Mononuclear cell (primary cell): ENCODE data around the gene KL. TPM values are rescaled to one million over a fixed set of nuclear protein-coding genes. Genes with fewer than 3 reads are reported as not detected.

ENCODE experiments used
- H3K27me3 ChIP-seq: 2 replicates; pipeline ENCODE4 v1.6.0; 2011; ENCODE audit warnings: low read length, control low read depth; ENCODE audit not compliant: insufficient read depth
- H3K4me1 ChIP-seq: 2 replicates; pipeline ENCODE4 v1.5.1; 2011; ENCODE audit warnings: mild to moderate bottlenecking, low read length, control low read depth; ENCODE audit not compliant: insufficient read depth
- H3K4me3 ChIP-seq: 2 replicates; pipeline ENCODE4 v1.5.1; 2011; ENCODE audit warnings: mild to moderate bottlenecking, low read length, moderate library complexity
- H3K9me3 ChIP-seq: 2 replicates; pipeline ENCODE4 v1.5.1; 2011; ENCODE audit warnings: low read depth, mild to moderate bottlenecking, control low read depth, low read length
- total RNA-seq: library from RNA; depleted of rRNA; stranded (reverse); fragments of >200 nt; gene quantifications from one replicate; pipeline ENCODE4 v1.2.3, GENCODE V29; 2012

The KL gene
- total RNA-seq, 1 donor: 0.10 TPM

DNA sequence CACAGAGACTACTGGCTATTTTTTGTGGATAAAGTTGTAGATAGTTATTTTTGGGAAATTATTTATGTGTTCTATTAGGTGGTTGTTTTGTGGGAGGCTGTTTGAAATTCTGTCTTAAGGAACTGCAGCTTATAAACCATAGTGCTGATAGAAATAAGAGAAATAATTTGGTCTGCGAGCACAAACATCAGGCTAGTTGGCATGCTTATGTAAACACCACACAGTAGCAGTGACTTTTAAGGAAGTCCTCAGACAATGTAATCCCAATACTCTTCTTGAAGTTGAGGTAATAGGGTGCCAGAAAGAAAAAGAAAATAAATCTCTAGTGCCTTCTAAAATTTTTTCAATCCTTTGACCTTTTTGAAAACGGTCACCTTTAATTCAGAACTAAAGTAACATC is 23.9 kb downstream of the KL start:
- Histone ChIP-seq H3K4me1 (peaks cover 4% of the 10 kb centered on the region), H3K9me3 (no peaks in the 10 kb centered on the region), H3K27me3 (no peaks in the 10 kb centered on the region), H3K4me3 (no peak overlapping the region)

DNA sequence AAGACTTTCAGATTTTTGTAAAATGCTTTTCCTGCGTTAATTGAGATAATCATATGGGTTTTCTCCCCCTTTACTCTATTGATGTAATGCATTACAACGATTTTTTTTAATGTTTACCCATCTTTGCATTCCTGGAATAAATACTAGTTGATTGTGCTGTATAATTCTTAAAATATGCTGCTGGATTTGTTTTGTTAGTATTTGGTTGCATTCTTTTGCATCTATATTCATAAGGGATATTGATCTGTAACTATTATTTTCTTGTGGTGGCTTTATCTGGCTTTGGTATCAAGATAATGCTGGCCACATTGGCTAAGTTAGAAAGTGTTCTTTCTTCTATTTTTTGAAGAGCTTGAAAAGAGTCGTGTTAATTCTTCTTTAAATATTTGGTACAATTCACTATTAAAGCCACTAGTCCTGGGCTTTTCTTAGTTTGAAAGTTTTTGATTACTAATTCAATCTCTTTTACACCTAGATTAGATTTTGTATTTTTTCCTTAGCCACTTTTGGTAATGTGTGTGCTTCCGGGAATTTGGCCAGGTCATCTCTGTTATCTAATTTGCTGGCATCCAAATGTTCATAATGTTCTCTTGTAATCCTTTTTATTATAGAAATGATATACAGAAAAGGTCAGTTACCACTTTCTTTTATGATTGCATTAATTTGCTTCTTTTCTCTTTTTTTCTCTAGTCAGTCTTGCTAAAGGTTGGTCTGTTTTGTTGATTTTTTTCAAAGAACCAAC is 29.8 kb downstream of the KL start:
- Histone ChIP-seq H3K4me3 (no peak overlapping the region), H3K27me3 (peaks cover 3% of the 10 kb centered on the region), H3K9me3 (no peaks in the 10 kb centered on the region), H3K4me1 (no peaks in the 10 kb centered on the region)

DNA sequence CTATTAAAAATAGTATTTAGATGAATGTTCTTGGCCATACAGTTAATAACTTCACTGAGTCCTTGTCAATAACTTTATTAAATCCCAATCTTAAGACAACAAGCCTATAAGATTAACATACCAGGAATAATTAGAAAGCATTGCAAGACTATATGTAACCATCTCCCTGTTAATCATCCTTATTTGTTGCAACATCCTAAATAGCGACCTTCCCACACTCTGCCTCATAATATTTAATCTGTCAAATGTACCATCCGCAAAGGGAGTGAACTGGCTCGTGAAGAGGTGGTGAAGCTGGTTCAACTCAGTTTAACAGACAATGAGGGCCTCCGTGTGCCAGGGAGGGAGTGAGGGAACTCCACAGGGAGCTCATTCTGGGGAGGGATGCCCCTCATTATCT is 33.9 kb downstream of the KL start:
- H3K27me3 ChIP-seq: peaks cover 3% of the 10 kb centered on the region
- H3K4me3 ChIP-seq: no peak overlapping the region
- H3K4me1 ChIP-seq: no peaks in the 10 kb centered on the region
- no peaks in the 10 kb centered on the region for H3K9me3 ChIP-seq

DNA sequence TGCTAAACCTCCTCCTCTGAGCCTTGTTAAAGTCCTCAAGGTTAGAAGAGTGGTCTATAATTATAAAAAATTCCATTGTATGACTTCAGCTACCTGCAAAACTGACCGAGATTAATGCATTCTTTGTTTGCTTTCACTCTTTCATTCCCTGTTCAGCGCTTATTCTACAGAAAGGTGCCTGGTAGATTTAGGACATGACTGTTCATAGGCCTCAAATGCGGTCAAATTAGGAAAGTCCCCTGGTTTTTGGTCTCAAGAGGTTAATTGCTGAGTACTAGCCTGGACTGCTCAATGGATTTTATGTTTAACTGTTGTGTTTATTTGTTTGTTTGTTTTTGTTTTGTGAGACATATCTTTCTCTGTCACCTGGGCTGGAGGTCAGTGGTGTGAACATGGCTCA is 35.4 kb downstream of the KL start:
- Histone ChIP-seq H3K27me3 (peaks cover 3% of the 10 kb centered on the region), H3K4me3 (no peak overlapping the region), H3K9me3 (no peaks in the 10 kb centered on the region), H3K4me1 (no peaks in the 10 kb centered on the region)

DNA sequence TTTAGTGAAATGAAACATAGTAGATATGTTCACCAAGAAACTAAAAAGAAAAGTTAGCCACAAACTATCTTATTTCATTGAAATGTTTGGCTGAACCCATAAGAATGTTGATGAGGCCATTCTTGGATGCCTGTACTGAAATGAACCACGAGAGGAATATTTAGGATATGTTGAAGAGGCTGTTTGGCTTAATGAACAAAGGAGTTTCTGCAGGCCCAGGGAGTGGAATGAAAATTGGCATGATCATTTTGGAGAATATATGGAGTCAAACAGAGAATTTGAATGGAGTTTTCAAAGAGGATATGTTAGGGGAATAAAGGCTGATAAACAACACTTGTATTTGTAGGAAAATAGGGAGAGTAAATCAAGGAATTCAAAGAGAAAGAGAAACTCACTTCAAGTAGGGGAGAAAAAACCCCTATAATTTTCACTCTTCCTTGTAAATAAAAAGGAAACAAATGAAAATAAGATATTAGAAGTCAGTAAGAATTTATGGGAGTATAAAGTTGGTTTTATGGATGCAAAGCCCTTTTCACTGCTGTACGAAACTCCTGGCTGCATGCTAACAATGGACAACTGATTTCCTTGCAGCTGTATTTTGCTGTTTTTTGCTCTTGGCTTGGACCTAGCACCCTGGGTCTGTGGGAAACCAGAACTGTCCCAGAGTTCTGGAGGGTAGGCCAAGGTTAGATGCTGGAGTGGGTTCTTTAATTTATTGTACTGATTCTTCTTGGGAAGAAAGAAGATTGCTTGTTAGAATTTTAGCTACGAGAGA is 36.5 kb downstream of the KL start:
- H3K4me1 ChIP-seq: no peaks in the 10 kb centered on the region
- H3K27me3 ChIP-seq: peaks cover 3% of the 10 kb centered on the region
- H3K4me3 ChIP-seq: no peak overlapping the region
- no peaks in the 10 kb centered on the region for H3K9me3 ChIP-seq

DNA sequence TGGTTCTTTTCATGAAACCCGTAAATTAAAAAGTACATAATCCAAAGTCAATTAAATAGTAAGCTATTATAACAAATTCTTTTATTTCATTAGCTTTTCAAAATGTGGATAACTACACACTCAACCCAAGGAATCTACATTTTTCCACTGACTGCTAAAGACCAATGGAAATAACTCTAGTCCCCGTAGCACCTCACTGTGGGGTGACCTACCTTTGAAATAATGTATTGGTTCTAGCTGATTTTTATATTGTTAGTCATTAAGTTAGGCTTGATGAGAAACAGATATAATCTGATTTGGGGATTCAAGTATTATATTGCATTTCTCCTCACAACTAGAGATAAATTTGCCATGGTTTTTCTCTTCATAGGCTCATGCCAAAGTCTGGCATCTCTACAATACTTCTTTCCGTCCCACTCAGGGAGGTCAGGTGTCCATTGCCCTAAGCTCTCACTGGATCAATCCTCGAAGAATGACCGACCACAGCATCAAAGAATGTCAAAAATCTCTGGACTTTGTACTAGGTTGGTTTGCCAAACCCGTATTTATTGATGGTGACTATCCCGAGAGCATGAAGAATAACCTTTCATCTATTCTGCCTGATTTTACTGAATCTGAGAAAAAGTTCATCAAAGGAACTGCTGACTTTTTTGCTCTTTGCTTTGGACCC is 37.3 kb downstream of the KL start:
- H3K4me1 ChIP-seq: no peaks in the 10 kb centered on the region
- no peak overlapping the region for H3K4me3 ChIP-seq
- no peaks in the 10 kb centered on the region for H3K27me3 ChIP-seq
- H3K9me3 ChIP-seq: no peaks in the 10 kb centered on the region

DNA sequence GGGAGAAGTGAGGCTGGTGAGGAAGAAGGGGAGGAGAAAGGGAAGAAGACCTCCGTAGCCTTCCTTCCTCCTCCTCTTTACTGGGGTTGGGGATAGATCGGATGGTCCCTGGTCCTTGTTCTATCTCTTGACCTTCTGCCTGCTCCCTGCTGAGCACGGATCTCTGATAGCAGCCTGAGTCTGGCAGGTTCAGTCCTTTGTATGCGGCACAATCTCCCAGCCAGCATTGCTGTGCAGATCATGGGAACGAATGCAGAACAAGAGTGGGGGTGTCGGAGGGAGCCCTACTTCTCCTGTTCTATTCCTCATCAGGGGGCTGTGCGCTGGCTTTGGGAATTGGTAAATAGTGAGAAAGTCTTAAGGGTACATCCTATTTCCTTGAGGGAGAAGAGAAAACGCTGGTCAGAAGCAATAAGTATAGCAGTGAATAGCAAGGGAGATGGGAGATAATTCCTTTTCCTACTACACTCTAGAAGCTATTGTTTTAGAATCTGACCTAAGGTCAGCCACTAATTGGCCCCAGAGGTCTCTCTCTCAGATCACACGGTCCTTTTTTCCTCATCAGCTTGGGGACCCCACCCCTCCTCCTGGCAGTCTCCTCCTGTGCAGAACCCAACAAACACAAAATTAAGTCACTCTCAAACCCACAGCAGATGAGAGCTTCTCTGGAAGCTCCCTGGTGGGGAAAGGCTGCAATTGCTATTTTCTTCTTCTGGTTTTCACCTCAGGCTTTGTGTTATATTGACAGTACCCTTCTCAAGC is 41.0 kb downstream of the KL start:
- H3K4me3 ChIP-seq: no peak overlapping the region
- no peaks in the 10 kb centered on the region for H3K9me3 ChIP-seq
- no peaks in the 10 kb centered on the region for H3K4me1 ChIP-seq
- H3K27me3 ChIP-seq: no peaks in the 10 kb centered on the region

DNA sequence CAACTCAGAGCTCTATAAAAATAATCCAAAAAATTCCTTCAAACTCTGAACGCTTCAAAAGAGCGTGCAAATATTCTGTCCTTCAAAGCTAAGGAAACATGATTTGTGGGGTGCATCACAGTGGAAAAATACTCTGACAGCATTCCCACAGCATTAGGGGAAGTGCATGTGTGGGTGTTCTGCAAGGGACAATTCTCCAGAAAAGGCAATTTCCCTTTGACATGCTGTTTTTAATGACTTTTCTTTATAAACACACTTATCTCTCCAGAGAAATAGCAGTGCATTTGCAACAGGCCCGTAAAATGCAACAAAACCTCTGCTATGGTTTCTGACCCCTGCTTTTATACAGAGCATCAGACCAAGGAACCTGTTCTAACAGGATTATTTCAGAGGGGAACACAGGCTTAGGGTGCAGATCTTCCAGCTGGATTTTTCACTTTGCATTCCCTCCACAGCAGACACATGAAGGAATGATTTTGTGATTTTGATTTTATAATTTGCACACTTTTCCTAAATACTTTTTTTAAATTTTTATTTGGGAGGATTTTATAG is 42.6 kb downstream of the KL start:
- Histone ChIP-seq H3K4me1 (no peaks in the 10 kb centered on the region), H3K4me3 (no peak overlapping the region), H3K27me3 (no peaks in the 10 kb centered on the region), H3K9me3 (no peaks in the 10 kb centered on the region)

DNA sequence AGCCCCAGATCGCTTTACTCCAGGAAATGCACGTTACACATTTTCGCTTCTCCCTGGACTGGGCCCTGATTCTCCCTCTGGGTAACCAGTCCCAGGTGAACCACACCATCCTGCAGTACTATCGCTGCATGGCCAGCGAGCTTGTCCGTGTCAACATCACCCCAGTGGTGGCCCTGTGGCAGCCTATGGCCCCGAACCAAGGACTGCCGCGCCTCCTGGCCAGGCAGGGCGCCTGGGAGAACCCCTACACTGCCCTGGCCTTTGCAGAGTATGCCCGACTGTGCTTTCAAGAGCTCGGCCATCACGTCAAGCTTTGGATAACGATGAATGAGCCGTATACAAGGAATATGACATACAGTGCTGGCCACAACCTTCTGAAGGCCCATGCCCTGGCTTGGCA is 44.6 kb downstream of the KL start:
- Histone ChIP-seq H3K27me3 (no peaks in the 10 kb centered on the region), H3K4me1 (no peaks in the 10 kb centered on the region), H3K4me3 (no peak overlapping the region), H3K9me3 (no peaks in the 10 kb centered on the region)

DNA sequence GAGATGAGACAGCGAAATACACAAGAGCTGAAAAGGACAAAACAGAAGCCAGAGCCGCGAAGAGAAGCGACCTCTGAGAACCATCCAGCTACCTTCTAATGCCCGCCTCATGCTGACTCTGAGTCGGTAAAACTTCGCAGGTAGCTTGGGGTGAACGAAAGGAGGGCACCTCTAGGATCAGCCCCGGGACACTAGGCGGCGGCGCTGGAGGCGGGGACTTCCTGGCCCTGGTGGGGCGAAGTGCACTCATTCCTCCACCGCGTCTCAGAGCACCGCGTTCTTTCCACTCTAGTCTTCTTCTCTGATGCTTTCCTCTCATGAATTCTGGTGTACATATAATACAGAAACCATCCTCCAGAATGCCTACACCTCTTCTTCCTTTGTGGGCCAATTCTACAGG is 50.1 kb downstream of the KL start:
- Histone ChIP-seq H3K27me3 (no peaks in the 10 kb centered on the region), H3K4me3 (no peak overlapping the region), H3K9me3 (no peaks in the 10 kb centered on the region), H3K4me1 (no peaks in the 10 kb centered on the region)

DNA sequence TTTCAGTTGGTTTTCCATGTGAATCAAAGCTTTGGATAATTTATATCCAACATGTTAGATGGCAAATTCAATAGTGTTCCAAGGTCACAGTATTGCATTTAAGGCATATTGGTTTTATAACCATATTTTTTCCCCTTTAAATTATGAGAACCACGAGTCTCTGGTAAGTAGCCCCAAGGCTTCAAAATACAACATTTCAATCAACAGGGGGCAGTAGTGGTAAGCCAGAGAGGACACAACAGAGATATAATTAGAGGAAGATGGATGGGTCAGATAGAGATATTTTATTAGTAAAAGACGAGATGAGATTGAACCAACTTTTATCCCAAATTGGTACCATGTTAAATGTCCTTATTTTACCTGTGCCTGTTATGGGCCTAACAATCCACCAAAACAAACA is 53.1 kb downstream of the KL start:
- Histone ChIP-seq H3K4me1 (no peaks in the 10 kb centered on the region), H3K9me3 (no peaks in the 10 kb centered on the region), H3K4me3 (no peak overlapping the region), H3K27me3 (no peaks in the 10 kb centered on the region)

DNA sequence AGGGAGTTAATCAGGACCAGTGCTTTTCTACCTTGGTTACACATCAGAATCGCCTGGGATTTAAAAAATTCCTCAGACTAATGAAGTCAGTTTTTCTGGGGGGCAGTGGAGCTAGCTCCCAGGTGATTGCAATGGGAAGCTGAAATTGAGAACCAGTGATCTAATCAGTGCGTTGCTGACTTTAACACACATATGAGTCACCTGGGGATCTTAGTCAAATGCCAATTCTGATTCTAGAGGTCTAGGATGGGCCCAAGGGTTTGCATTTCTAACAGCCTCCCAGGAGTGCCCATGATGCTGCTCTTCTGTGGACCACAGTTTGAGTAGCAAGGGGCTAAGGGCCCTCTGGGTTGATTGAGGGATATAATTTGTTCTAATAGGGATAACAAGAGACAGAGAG is 54.5 kb downstream of the KL start:
- no peaks in the 10 kb centered on the region for H3K27me3 ChIP-seq
- no peak overlapping the region for H3K4me3 ChIP-seq
- H3K4me1 ChIP-seq: no peaks in the 10 kb centered on the region
- H3K9me3 ChIP-seq: no peaks in the 10 kb centered on the region

DNA sequence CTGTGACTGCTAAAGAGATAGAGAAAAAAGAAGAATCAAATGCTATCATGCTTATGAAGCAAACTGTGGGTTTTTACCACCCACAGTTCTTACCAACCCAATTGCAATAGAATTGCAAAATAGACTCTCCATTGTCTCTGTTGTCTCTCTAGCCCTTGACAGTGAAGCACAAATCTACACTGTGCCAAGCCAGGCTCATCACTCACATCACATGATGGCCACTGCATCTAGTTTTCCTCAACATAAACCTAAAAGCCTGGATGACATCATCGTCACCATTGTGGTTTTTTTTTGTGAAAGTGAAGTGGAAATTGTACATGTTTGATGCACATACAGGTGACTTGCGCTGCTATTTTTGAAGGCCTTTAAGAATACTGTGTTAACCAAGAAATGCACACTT is 56.1 kb downstream of the KL start:
- Histone ChIP-seq H3K4me3 (no peak overlapping the region), H3K4me1 (no peaks in the 10 kb centered on the region), H3K9me3 (no peaks in the 10 kb centered on the region), H3K27me3 (no peaks in the 10 kb centered on the region)

DNA sequence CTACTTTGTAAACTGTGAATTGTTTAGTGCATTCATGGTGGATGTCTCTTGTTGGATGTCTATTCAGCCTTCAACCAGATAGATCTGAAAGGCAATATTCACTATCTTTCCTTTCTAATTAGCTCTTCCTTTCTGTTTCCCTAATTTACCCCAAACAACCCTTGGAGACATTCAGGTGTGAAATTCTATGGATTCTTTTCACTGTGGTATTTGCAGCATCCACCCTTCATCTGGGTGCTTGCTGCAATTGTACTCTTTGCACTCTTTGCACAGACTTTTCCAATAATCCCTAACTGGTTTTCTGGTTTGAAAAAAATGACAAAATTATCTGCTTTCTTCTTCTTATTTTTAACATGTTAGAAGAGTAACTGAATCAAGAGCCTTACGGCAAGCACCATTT is 56.5 kb downstream of the KL start:
- H3K9me3 ChIP-seq: no peaks in the 10 kb centered on the region
- H3K27me3 ChIP-seq: no peaks in the 10 kb centered on the region
- no peak overlapping the region for H3K4me3 ChIP-seq
- no peaks in the 10 kb centered on the region for H3K4me1 ChIP-seq

DNA sequence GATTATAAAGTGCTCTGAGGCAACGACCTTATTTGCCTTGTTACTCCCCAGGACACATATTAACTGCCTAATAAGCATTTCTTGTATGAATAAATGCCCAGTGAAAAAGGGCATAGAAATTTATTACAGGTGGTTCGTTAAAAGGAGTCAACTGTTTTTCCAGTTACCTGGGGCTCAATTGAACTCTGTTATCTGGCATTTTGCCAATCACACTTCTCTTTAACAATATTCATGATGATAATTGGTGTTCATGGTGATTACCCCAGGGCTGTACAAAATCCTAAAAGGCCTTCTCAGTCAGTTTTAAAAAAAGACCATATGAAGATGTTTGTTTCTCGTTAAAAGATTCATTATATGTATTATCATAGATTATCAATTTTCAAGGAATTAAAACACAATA is 57.1 kb downstream of the KL start:
- H3K4me1 ChIP-seq: no peaks in the 10 kb centered on the region
- H3K9me3 ChIP-seq: no peaks in the 10 kb centered on the region
- no peaks in the 10 kb centered on the region for H3K27me3 ChIP-seq
- no peak overlapping the region for H3K4me3 ChIP-seq
